Measurements from ENCODE around the gene KMT2A. TPM values are rescaled to one million over a fixed set of nuclear protein-coding genes. Genes with fewer than 3 reads are reported as not detected.

KMT2A gene
- total and polyA plus RNA-seq, 10 of the 15 experiments (the other 5 are each of a cell fraction or from before 2014, with no cell fraction given) = 6.1 to 56.9 (median 25.4) TPM

GRCh38 chr11:118427707-118428106 is 8.6 kb upstream of the KMT2A start:
- FAIRE-seq = peak; percentile 7
- no peaks in the 10 kb centered on the region for H3K9me3 ChIP-seq (replicated peaks; ENCODE audit: control insufficient read depth, insufficient read depth, low read length)
- intact Hi-C loops (cut with micrococcal nuclease; ENCODE audit: unreplicated experiment) (no loop called here), in situ Hi-C loops (cut with MboI) (no loop called here)
- H2AFZ ChIP-seq (ENCODE audit: control insufficient read depth, low read depth, low read length) = no peak overlapping the region
- ChIA-PET RAD21 (ENCODE audit: unreplicated experiment) (no interaction called here), CTCF (interaction anchor here (0.7 to 2.0 kb wide), 3 partner anchors 61 to 183 kb away, joined by 3 to 7 read pairs (median 5); no protein-coding TSS in a partner anchor), POLR2A (interaction anchor here (0.7 kb wide), 1 partner anchor 48 kb away, joined by 5 read pairs; no protein-coding TSS in a partner anchor), SMC1A (ENCODE audit: uncharacterized antibody, unreplicated experiment) (interaction anchor here (0.8 to 2.5 kb wide), 4 partner anchors 11 to 29 kb away, joined by 3 to 7 read pairs (median 3); no protein-coding TSS in a partner anchor)
- 0% methylated on average over 1 of the region's 1 CpG for WGBS (ENCODE audit: insufficient coverage, insufficient replicate concordance, low lambda C conversion rate, missing lambda C conversion rate)
- H4K20me1 ChIP-seq (ENCODE audit: control insufficient read depth, insufficient read depth) = no peaks in the 10 kb centered on the region
- H3K9ac ChIP-seq (ENCODE audit: control insufficient read depth, insufficient read depth, low read length) = no peak overlapping the region
- no peak for DNase-seq (ENCODE audit: low read depth, low spot score)
- no peaks in the 10 kb centered on the region for H3K27me3 ChIP-seq (replicated peaks in 1 of 2; ENCODE audit: control insufficient read depth in 2 of 2, insufficient read depth in 2 of 2, low read length in 1 of 2)
- no peak overlapping the region for H3K4me2 ChIP-seq (ENCODE audit: control insufficient read depth, insufficient read depth)
- no peaks in the 10 kb centered on the region for H3K36me3 ChIP-seq (ENCODE audit: control insufficient read depth in 2 of 2, insufficient read depth in 2 of 2, low read length in 1 of 2)
- ATAC-seq = no peak
- no peaks in the 10 kb centered on the region for H3K4me1 ChIP-seq (ENCODE audit: control insufficient read depth, insufficient read depth, low read length)
- H3K4me3 ChIP-seq = no peak overlapping the region
- no TSS peak for BruUV-seq (replicated peaks)
- no peak for TF ChIP-seq BHLHE40 (IDR thresholded peaks at IDR 0.05; ENCODE audit: borderline replicate concordance in 1 of 2, low read depth in 2 of 2, low read length in 1 of 2)
- no peak for TF ChIP-seq BRCA1 (IDR thresholded peaks at IDR 0.05; ENCODE audit: low read depth, low read length)
- TF ChIP-seq KDM1A (IDR thresholded peaks at IDR 0.05; ENCODE audit: borderline replicate concordance) = no peak
- 0 out of 2 replicates have a peak, but pooled peaks have one; percentile 21 for TF ChIP-seq NR2F1 (conservative IDR thresholded peaks at IDR 0.05)
- H3K27ac ChIP-seq (ENCODE audit: control insufficient read depth, insufficient read depth) = no peak overlapping the region
- no peaks in the 10 kb centered on the region for H3K79me2 ChIP-seq (ENCODE audit: control insufficient read depth, insufficient read depth, low read length)

DNA sequence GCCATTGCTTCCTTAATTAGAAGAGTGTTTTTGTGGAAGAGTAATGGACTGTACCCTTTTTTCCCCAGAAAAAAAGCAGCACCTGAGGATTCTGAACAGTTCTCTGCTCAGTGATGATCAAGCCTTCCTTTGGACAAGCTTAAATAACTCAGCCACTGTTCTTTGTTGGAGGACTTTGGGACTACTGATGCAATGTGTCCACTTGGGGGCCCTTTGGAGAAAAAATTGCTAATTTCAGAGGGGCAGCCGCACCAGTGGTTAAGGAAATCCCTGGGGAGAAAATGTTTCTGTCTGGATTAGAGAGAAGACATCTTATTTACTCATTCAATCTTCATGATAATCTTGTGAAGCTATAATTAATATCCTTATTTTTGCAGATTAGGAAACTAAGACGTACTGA is 5.3 kb upstream of the KMT2A start:
- in situ Hi-C loops (cut with MboI) = no loop called here
- ATAC-seq = no peak
- Histone ChIP-seq H3K9ac (ENCODE audit: control insufficient read depth, insufficient read depth, low read length) (no peak overlapping the region), H3K27ac (ENCODE audit: control insufficient read depth, insufficient read depth) (no peak overlapping the region), H3K4me3 (no peak overlapping the region), H3K79me2 (ENCODE audit: control insufficient read depth, insufficient read depth, low read length) (no peaks in the 10 kb centered on the region), H3K36me3 (ENCODE audit: control insufficient read depth in 2 of 2, insufficient read depth in 2 of 2, low read length in 1 of 2) (no peaks in the 10 kb centered on the region), H3K27me3 (replicated peaks in 1 of 2; ENCODE audit: control insufficient read depth in 2 of 2, insufficient read depth in 2 of 2, low read length in 1 of 2) (no peaks in the 10 kb centered on the region), H3K4me1 (ENCODE audit: control insufficient read depth, insufficient read depth, low read length) (no peaks in the 10 kb centered on the region; the same call in 1 of the 2 replicates), H3K4me2 (ENCODE audit: control insufficient read depth, insufficient read depth) (no peak overlapping the region), H2AFZ (ENCODE audit: control insufficient read depth, low read depth, low read length) (no peak overlapping the region), H4K20me1 (ENCODE audit: control insufficient read depth, insufficient read depth) (no peaks in the 10 kb centered on the region), H3K9me3 (replicated peaks; ENCODE audit: control insufficient read depth, insufficient read depth, low read length) (no peaks in the 10 kb centered on the region)
- DNase-seq (ENCODE audit: low read depth, low spot score) = no peak
- TF ChIP-seq NFYA (IDR thresholded peaks at IDR 0.05; ENCODE audit: borderline replicate concordance, low read depth, low read length) = no peak
- no peak for TF ChIP-seq REST (IDR thresholded peaks at IDR 0.05; ENCODE audit: low read depth, low read length)
- no peak for TF ChIP-seq NBN (IDR thresholded peaks at IDR 0.05)
- WGBS (ENCODE audit: insufficient coverage, insufficient replicate concordance, low lambda C conversion rate, missing lambda C conversion rate) = 52% methylated on average over 2 of the region's 2 CpGs
- ChIA-PET SMC1A (ENCODE audit: uncharacterized antibody, unreplicated experiment) (interaction anchor here (0.6 to 2.6 kb wide), 11 partner anchors 10 to 84 kb away, joined by 3 to 7 read pairs (median 3); no protein-coding TSS in a partner anchor), POLR2A (interaction anchor here (1.0 to 1.7 kb wide), 2 partner anchors 17 to 50 kb away, joined by 3 read pairs; no protein-coding TSS in a partner anchor), CTCF (interaction anchor here (0.5 to 1.8 kb wide), 7 partner anchors 10 to 136 kb away, joined by 3 to 6 read pairs (median 4); no protein-coding TSS in a partner anchor), RAD21 (ENCODE audit: unreplicated experiment) (interaction anchor here (1.1 kb wide), 1 partner anchor 31 kb away, joined by 3 read pairs; no protein-coding TSS in a partner anchor)
- no TSS peak for BruUV-seq (replicated peaks)
- intact Hi-C loops (cut with micrococcal nuclease; ENCODE audit: unreplicated experiment) = loop anchor here (10.0 kb wide), 1 partner anchor 616 kb away; no protein-coding TSS in a partner anchor
- FAIRE-seq = no peak
